Measurements from ENCODE around the gene PSMC4.

PSMC4 gene

GRCh38 chr19:39970675-39971379 lies at the start of gene PSMC4:
Gene PSMC4 (plus strand): TSS chr19:39971165. CDS start chr19:39971203, 38 bp downstream.
- DNase-seq, result peak; percentile 99
- peak; percentile 98 for ATAC-seq (replicated peaks)
- Mint-ChIP-seq H3K27me3 (no peaks in the 10 kb centered on the region), H3K9me3 (no peaks in the 10 kb centered on the region), H3K36me3 (peaks cover 32 to 46% of the 10 kb centered on the region in 2 donors), H3K27ac (peak within 1 kb of the TSS; percentile 98), H3K4me3 (peak within 1 kb of the TSS; percentile 89 to 94), H3K4me1 (peaks cover 29 to 41% of the 10 kb centered on the region in 2 donors)

GRCh38 chr19:39923862-39924261 lies 47.1 kb upstream of the PSMC4 start:
- Mint-ChIP-seq H3K27ac (no peak overlapping the region), H3K36me3 (peaks cover 9 to 14% of the 10 kb centered on the region in 2 donors), H3K4me3 (no peak overlapping the region), H3K9me3 (peaks cover 3 to 4% of the 10 kb centered on the region in 2 donors), H3K27me3 (peaks cover 0 to 5% of the 10 kb centered on the region in 2 donors), H3K4me1 (peaks cover 3 to 10% of the 10 kb centered on the region in 2 donors)
- DNase-seq, result no peak
- ATAC-seq (replicated peaks), result no peak

GRCh38 chr19:39924389-39924788 lies 46.6 kb upstream of the PSMC4 start:
- Mint-ChIP-seq H3K36me3 (peaks cover 6 to 13% of the 10 kb centered on the region in 2 donors), H3K4me1 (peaks cover 3 to 10% of the 10 kb centered on the region in 2 donors), H3K4me3 (no peak overlapping the region), H3K27ac (no peak overlapping the region), H3K9me3 (peaks cover 2 to 3% of the 10 kb centered on the region in 2 donors), H3K27me3 (peaks cover 0 to 5% of the 10 kb centered on the region in 2 donors)
- ATAC-seq (replicated peaks) (no peak), DNase-seq (no peak)

- H3K27me3 Mint-ChIP-seq, result peaks cover 4 to 5% of the 10 kb centered on the region in 2 donors
- peaks cover under 1 to 11% of the 10 kb centered on the region in 2 donors for H3K36me3 Mint-ChIP-seq
- peaks cover 3 to 16% of the 10 kb centered on the region in 2 donors for H3K4me1 Mint-ChIP-seq
- no peak overlapping the region for H3K27ac Mint-ChIP-seq
- peaks cover 0 to 2% of the 10 kb centered on the region in 2 donors for H3K9me3 Mint-ChIP-seq
- DNase-seq, result no peak
- H3K4me3 Mint-ChIP-seq, result no peak overlapping the region
- no peak for ATAC-seq (replicated peaks)
Observed at GRCh38 chr19:39924952-39925351, 46.0 kb upstream of the PSMC4 start.

- peaks cover 3 to 16% of the 10 kb centered on the region in 2 donors for H3K4me1 Mint-ChIP-seq
- DNase-seq, result no peak
- H3K9me3 Mint-ChIP-seq, result peaks cover 0 to 2% of the 10 kb centered on the region in 2 donors
- H3K27ac Mint-ChIP-seq, result peak overlapping the region; percentile 45
- peaks cover 4 to 5% of the 10 kb centered on the region in 2 donors for H3K27me3 Mint-ChIP-seq
- ATAC-seq (replicated peaks), result no peak
- H3K36me3 Mint-ChIP-seq, result peaks cover 0 to 8% of the 10 kb centered on the region in 2 donors
- H3K4me3 Mint-ChIP-seq, result no peak overlapping the region
Observed at GRCh38 chr19:39926170-39926760, 44.7 kb upstream of the PSMC4 start.

GRCh38 chr19:39927076-39927475 lies 43.9 kb upstream of the PSMC4 start:
- Mint-ChIP-seq H3K27me3 (peaks cover 4 to 5% of the 10 kb centered on the region in 2 donors), H3K4me3 (no peak overlapping the region), H3K9me3 (peaks cover 0 to 2% of the 10 kb centered on the region in 2 donors), H3K4me1 (peaks cover 3 to 16% of the 10 kb centered on the region in 2 donors), H3K36me3 (peaks cover 0 to 9% of the 10 kb centered on the region in 2 donors), H3K27ac (no peak overlapping the region)
- ATAC-seq (replicated peaks) (no peak), DNase-seq (no peak)

- no peak for ATAC-seq (replicated peaks)
- no peak overlapping the region for H3K27ac Mint-ChIP-seq
- no peak overlapping the region for H3K4me3 Mint-ChIP-seq
- peaks cover 0 to 9% of the 10 kb centered on the region in 2 donors for H3K36me3 Mint-ChIP-seq
- peaks cover 0 to 2% of the 10 kb centered on the region in 2 donors for H3K9me3 Mint-ChIP-seq
- peaks cover 3 to 16% of the 10 kb centered on the region in 2 donors for H3K4me1 Mint-ChIP-seq
- peaks cover 4 to 5% of the 10 kb centered on the region in 2 donors for H3K27me3 Mint-ChIP-seq
- DNase-seq, result no peak
Observed at GRCh38 chr19:39927524-39928356, 43.2 kb upstream of the PSMC4 start.

GRCh38 chr19:39928357-39928725 lies 42.6 kb upstream of the PSMC4 start:
- DNase-seq (no peak), ATAC-seq (replicated peaks) (no peak)
- Mint-ChIP-seq H3K36me3 (peaks cover 0 to 9% of the 10 kb centered on the region in 2 donors), H3K9me3 (peaks cover 0 to 2% of the 10 kb centered on the region in 2 donors), H3K4me3 (no peak overlapping the region), H3K27me3 (peaks cover 4 to 5% of the 10 kb centered on the region in 2 donors), H3K4me1 (peaks cover 3 to 16% of the 10 kb centered on the region in 2 donors), H3K27ac (peak overlapping the region; percentile 20)

- Mint-ChIP-seq H3K9me3 (peaks cover 0 to 2% of the 10 kb centered on the region in 2 donors), H3K4me1 (peaks cover 6 to 17% of the 10 kb centered on the region in 2 donors), H3K27me3 (peaks cover 3 to 4% of the 10 kb centered on the region in 2 donors), H3K4me3 (no peak overlapping the region), H3K27ac (no peak overlapping the region), H3K36me3 (peaks cover 0 to 8% of the 10 kb centered on the region in 2 donors)
- DNase-seq (no peak), ATAC-seq (replicated peaks) (no peak)
Observed at GRCh38 chr19:39929750-39930149, 41.2 kb upstream of the PSMC4 start.

GRCh38 chr19:39934584-39935363 lies 36.2 kb upstream of the PSMC4 start, which contains the start of gene FCGBP:
Gene FCGBP (minus strand): TSS chr19:39934634.
- H3K4me3 Mint-ChIP-seq, result peak within 1 kb of the TSS in 1 of 2 donors; percentile 41
- peak within 1 kb of the TSS; percentile 87 for H3K27ac Mint-ChIP-seq
- no peak for ATAC-seq (replicated peaks)
- peaks cover 26 to 50% of the 10 kb centered on the region in 2 donors for H3K4me1 Mint-ChIP-seq
- peaks cover 0 to under 1% of the 10 kb centered on the region in 2 donors for H3K27me3 Mint-ChIP-seq
- H3K9me3 Mint-ChIP-seq, result peaks cover 0 to 4% of the 10 kb centered on the region in 2 donors
- peaks cover 4 to 5% of the 10 kb centered on the region in 2 donors for H3K36me3 Mint-ChIP-seq
- no peak for DNase-seq

GRCh38 chr19:39935364-39935661 lies 35.7 kb upstream of the PSMC4 start:
- DNase-seq (no peak), ATAC-seq (replicated peaks) (no peak)
- H3K9me3 Mint-ChIP-seq, result peaks cover 0 to 6% of the 10 kb centered on the region in 2 donors
- peaks cover 6 to 7% of the 10 kb centered on the region in 2 donors for H3K36me3 Mint-ChIP-seq
- H3K4me3 Mint-ChIP-seq, result no peak overlapping the region
- H3K27me3 Mint-ChIP-seq, result no peaks in the 10 kb centered on the region
- peaks cover 26 to 54% of the 10 kb centered on the region in 2 donors for H3K4me1 Mint-ChIP-seq
- H3K27ac Mint-ChIP-seq, result peak overlapping the region; percentile 60

GRCh38 chr19:39936020-39936419 lies 34.9 kb upstream of the PSMC4 start:
- peaks cover 10% of the 10 kb centered on the region in 2 donors for H3K36me3 Mint-ChIP-seq
- peak overlapping the region; percentile 25 to 68 for H3K4me3 Mint-ChIP-seq
- H3K27me3 Mint-ChIP-seq, result no peaks in the 10 kb centered on the region
- ATAC-seq (replicated peaks) (peak; percentile 23 to 31), DNase-seq (no peak)
- H3K9me3 Mint-ChIP-seq, result peaks cover 0 to 8% of the 10 kb centered on the region in 2 donors
- peaks cover 31 to 62% of the 10 kb centered on the region in 2 donors for H3K4me1 Mint-ChIP-seq
- H3K27ac Mint-ChIP-seq, result peak overlapping the region; percentile 90

- peaks cover 0 to 8% of the 10 kb centered on the region in 2 donors for H3K9me3 Mint-ChIP-seq
- peak overlapping the region; percentile 20 to 68 for H3K4me3 Mint-ChIP-seq
- H3K27ac Mint-ChIP-seq, result peak overlapping the region; percentile 90
- DNase-seq (no peak), ATAC-seq (replicated peaks) (no peak)
- peaks cover 37 to 68% of the 10 kb centered on the region in 2 donors for H3K4me1 Mint-ChIP-seq
- H3K36me3 Mint-ChIP-seq, result peaks cover 10% of the 10 kb centered on the region in 2 donors
- H3K27me3 Mint-ChIP-seq, result no peaks in the 10 kb centered on the region
Observed at GRCh38 chr19:39936622-39937021, 34.3 kb upstream of the PSMC4 start.

All from stimulated activated naive B cell treated with anti-CD40 and anti-IgM and Interleukin-4, amounts not matched to agents 10 μg/mL and 1 μg/mL and 100 μg/mL, for 72 hours (primary cell).